ENCODE data around the gene ARHGEF19. TPM values are rescaled to one million over a fixed set of nuclear protein-coding genes. Genes with fewer than 3 reads are reported as not detected.

ARHGEF19 gene
- polyA plus RNA-seq, 6 donors from 2014 or later = 7.0 to 10.8 (median 8.1) TPM

DNA sequence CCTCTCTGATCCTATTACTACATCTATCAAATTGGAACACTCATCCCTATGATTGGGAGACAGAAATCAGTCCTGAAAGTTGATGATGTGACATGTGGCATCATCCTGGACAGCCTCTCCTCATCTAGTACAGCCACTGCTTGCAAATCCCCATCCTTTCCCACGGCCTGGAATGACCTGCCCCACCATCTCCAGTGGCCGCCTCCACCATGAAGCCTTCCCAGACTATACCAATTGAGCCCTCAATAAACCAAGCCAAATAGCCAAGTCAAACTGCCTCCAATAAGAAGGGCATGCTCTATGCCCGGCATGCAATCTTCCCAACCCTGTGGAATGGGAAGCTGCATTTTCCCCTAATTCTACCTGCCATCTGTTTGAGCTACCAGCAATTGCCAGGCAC lies 561 bp upstream of the ARHGEF19 start:
- Mint-ChIP-seq H3K36me3 (no peaks in the 10 kb centered on the region), H3K4me3 (no peak overlapping the region)
- ATAC-seq (ENCODE audit: low read depth in 2 of 2) = no peak

DNA sequence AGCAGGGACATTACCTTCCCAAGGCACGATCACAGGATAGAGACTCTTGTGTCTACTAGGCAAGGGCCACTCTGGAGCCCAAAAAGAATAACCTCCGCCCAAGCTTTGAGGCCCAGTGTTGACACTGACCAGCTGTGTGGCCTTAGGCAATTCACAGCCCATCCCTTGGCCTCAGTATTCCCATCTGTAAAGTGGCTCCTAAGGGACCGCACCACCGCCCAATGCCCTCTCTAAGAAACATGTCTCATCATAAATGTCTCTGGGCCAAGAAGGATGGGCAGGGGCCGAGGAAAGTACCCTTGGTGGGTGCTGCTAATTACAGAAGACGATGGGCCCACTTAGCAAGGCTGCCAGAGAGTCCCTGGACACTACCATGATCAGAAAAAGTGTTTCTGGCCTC lies 628 bp downstream of the ARHGEF19 start:
- Mint-ChIP-seq H3K4me3 (peak overlapping the region in 1 of 8 donors; percentile 21), H3K9me3 (no peaks in the 10 kb centered on the region), H3K4me1 (peaks cover 15 to 18% (median 17%) of the 10 kb centered on the region in 3 donors), H3K27me3 (peaks cover 0 to 21% (median 0%) of the 10 kb centered on the region in 3 donors), H3K27ac (peak overlapping the region in 1 of 6 donors; percentile 29), H3K36me3 (no peaks in the 10 kb centered on the region)
- DNase-seq = no peak
- ATAC-seq (ENCODE audit: low read depth in 2 of 2) = no peak

More for the DNA sequence above, 561 bp upstream of the ARHGEF19 start:
- no peaks in the 10 kb centered on the region for H3K9me3 Mint-ChIP-seq
- peaks cover 21 to 26% (median 25%) of the 10 kb centered on the region in 3 donors for H3K4me1 Mint-ChIP-seq
- H3K27ac Mint-ChIP-seq = peak overlapping the region in 1 of 6 donors; percentile 30
- peaks cover 0 to 21% (median 0%) of the 10 kb centered on the region in 3 donors for H3K27me3 Mint-ChIP-seq
- no peak for DNase-seq

DNA sequence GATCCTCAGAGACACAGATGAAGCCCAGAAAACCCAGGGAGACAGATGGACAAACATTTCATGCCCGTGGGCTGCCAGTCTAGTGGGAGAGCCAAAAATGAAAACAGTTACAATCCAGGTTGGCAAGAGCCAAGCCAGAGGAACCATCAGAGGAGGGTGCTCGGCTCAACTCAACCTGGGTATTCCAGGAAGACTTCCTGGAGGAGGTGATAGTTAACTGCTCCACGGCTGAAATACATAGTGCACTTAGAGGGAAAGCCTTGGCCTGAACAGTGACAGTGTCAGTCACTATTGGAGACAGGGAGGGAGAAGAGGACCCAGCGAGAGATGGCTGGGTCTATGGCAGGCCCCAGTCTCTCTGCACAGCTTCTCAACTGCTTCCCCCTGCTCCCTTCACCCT lies 1.9 kb downstream of the ARHGEF19 start:
- Mint-ChIP-seq H3K36me3 (no peaks in the 10 kb centered on the region), H3K27me3 (peaks cover 0 to 21% (median 0%) of the 10 kb centered on the region in 3 donors), H3K9me3 (no peaks in the 10 kb centered on the region), H3K4me3 (no peak overlapping the region), H3K27ac (no peak overlapping the region), H3K4me1 (peaks cover 6 to 13% (median 7%) of the 10 kb centered on the region in 3 donors)
- no peak for DNase-seq
- no peak for ATAC-seq (ENCODE audit: low read depth in 2 of 2)

DNA sequence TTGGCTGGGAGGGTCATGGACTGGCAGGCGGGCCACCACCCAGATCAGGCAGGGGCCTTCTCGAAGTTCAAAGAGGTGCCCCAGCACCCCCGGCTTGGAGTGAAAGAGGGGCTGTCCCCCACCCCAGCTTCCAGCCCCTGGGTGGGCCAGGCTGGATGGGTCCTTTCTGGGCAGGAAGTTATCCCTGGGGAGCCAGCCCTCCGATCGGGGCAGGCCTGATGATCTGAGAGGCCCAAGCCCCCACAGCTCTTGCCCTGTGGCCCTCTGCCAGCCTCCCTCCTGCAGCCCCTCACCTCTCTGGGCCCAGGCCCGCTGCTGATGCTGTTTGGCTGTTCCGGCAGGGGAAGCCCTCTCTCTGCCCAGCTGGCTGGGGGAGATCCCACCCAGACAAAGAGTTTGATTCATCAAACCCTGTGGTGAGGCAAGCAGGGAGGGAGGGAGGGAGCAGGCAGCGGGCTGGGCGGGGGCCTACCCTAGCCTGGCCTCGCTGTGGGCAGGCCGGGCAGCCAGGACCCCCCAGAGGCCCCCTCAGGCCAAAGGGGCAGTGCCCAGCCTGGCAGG lies 2.5 kb downstream of the ARHGEF19 start:
- H3K27me3 Mint-ChIP-seq = peaks cover 0 to 21% (median 0%) of the 10 kb centered on the region in 3 donors
- peaks cover 5 to 12% (median 7%) of the 10 kb centered on the region in 3 donors for H3K4me1 Mint-ChIP-seq
- H3K27ac Mint-ChIP-seq = peak overlapping the region in 1 of 6 donors; percentile 21
- ATAC-seq (ENCODE audit: low read depth in 2 of 2) = no peak
- DNase-seq = no peak
- peak overlapping the region in 1 of 8 donors; percentile 65 for H3K4me3 Mint-ChIP-seq
- no peaks in the 10 kb centered on the region for H3K36me3 Mint-ChIP-seq
- H3K9me3 Mint-ChIP-seq = no peaks in the 10 kb centered on the region

DNA sequence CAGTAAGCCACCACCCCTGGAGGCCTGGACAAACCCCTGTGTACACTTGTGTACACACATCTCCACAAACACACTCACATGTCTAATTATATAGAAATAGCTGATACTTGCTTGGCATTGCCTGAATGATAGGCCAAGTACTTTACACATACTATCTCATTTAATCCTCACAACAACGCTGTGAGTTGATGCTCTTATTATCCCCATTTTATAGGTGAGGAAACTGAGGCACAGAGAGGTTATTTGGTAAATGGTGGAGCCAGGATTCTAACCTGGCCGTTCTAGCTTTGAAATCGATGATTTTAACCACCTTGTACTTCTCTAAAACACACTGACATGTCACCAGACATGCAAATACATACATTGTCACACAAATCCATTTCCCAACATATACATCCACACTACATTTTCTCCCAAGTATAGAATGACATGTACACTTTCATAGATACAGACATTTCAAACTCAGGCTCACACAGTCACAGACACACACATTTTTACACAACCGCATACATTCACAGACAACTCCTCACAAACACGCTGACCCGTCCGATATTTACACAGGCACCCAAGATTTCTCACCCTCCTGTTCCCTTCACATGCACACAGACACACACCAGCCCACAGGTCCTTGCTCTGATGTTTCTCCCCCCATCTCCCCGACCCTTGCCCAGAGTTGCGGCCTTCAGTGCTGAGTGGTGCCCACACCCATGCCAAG lies 3.2 kb downstream of the ARHGEF19 start:
- no peak for DNase-seq
- H3K4me3 Mint-ChIP-seq = peak overlapping the region in 5 of 8 donors; percentile 15 to 65 (median 28)
- H3K27ac Mint-ChIP-seq = peak overlapping the region in 3 of 6 donors; percentile 11 to 47 (median 21)
- no peak for ATAC-seq (ENCODE audit: low read depth in 2 of 2)
- H3K27me3 Mint-ChIP-seq = peaks cover 0 to 21% (median 0%) of the 10 kb centered on the region in 3 donors
- H3K9me3 Mint-ChIP-seq = no peaks in the 10 kb centered on the region
- H3K4me1 Mint-ChIP-seq = peaks cover 5 to 16% (median 5%) of the 10 kb centered on the region in 3 donors
- H3K36me3 Mint-ChIP-seq = no peaks in the 10 kb centered on the region

DNA sequence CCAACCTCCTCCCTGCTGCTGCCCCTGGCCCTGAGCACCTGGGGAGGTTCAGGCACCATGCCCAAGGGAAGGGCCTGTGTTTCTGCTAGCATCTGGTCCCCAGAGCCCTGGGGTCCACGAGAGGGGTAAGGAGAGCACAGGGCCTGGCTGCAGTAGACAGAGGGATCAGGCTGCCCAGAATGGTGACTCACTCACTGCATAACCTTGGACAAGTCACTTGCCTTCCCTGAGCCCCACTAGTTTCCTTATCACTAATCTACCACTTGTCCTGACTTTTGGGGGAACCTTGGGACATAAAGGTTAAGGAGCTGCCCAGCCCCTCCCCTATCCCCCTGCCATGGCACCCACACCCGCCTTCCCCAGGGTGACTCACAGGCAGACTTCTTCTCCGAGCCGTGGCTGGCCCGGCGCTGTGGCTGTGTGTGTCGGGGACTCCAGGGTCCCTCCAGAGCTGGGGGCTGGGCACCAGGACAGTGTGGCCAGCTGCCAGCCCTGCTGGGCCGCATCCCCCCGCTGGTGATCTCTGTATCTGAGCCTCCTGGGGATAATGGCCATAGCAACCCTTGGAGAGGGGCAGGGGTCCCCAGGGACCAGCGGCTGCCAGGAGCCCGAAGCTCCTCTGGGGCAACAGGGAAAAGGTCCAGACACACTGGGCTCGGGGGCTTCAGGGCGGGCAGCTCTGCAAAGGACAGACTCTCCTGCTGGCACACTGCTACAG lies 4.0 kb downstream of the ARHGEF19 start:
- ATAC-seq (ENCODE audit: low read depth in 2 of 2) (no peak), DNase-seq (no peak)
- Mint-ChIP-seq H3K4me3 (peak overlapping the region in 7 of 8 donors; percentile 38 to 91 (median 60)), H3K9me3 (no peaks in the 10 kb centered on the region), H3K27ac (peak overlapping the region in 2 of 6 donors; percentile 21 to 47), H3K27me3 (peaks cover 0 to 21% (median 0%) of the 10 kb centered on the region in 3 donors), H3K36me3 (peaks cover 0 to 7% of the 10 kb centered on the region in 2 donors), H3K4me1 (peaks cover 5 to 19% (median 5%) of the 10 kb centered on the region in 3 donors)

DNA sequence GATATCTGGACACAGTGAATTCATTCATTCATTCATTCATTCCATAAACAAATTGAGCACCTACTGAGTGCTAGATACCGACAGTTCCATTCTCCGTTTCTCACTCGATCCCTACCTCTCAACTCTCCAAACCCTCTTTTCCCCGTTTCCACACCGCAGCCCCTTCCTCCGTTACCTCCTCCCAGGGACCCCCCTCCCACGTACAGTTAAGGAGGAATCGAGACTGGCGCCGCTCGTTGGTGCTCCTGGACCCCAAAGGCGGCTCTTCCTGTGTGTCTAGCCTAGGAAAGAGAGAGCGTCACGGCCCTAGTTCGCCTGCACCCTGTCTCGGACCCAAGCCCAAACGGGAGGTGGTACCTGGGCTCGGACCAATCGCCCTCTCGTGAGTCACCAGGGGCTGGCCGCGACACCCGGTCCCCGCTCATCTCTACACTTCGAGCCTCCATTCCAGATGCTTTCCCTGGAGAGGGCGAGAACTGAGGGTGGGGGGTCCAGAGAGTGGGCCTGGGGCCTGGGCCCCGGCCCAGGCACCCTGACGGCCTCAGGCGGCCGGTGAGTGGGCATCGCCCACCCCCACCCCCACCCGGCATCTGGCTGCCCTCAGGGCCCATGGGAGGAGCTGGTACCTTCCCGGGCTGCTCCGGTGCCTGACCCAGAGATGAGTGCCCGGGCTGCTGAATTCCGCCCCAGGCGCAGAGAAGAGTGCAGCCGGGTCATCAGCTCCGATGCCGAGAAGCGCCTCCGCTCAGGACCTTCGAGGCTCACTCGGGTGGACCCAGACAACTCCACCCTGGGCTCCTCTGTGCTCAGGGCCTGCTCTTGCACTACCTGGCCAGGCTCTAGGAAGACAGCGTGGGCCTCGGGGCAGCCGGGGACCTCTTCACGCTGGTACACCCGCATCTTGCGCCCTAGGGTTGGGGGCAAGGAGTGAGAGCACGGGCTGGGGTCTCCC lies 4.9 kb downstream of the ARHGEF19 start:
- peaks cover 0 to 15% (median 0%) of the 10 kb centered on the region in 3 donors for H3K27me3 Mint-ChIP-seq
- H3K4me3 Mint-ChIP-seq = peak overlapping the region; percentile 91 to 98 (median 95)
- peak overlapping the region in 5 of 6 donors; percentile 21 to 98 (median 88) for H3K27ac Mint-ChIP-seq
- ATAC-seq (ENCODE audit: low read depth in 2 of 2) (no peak), DNase-seq (no peak)
- peaks cover 5 to 23% (median 5%) of the 10 kb centered on the region in 3 donors for H3K4me1 Mint-ChIP-seq
- peaks cover 0 to 12% of the 10 kb centered on the region in 2 donors for H3K36me3 Mint-ChIP-seq
- no peaks in the 10 kb centered on the region for H3K9me3 Mint-ChIP-seq

DNA sequence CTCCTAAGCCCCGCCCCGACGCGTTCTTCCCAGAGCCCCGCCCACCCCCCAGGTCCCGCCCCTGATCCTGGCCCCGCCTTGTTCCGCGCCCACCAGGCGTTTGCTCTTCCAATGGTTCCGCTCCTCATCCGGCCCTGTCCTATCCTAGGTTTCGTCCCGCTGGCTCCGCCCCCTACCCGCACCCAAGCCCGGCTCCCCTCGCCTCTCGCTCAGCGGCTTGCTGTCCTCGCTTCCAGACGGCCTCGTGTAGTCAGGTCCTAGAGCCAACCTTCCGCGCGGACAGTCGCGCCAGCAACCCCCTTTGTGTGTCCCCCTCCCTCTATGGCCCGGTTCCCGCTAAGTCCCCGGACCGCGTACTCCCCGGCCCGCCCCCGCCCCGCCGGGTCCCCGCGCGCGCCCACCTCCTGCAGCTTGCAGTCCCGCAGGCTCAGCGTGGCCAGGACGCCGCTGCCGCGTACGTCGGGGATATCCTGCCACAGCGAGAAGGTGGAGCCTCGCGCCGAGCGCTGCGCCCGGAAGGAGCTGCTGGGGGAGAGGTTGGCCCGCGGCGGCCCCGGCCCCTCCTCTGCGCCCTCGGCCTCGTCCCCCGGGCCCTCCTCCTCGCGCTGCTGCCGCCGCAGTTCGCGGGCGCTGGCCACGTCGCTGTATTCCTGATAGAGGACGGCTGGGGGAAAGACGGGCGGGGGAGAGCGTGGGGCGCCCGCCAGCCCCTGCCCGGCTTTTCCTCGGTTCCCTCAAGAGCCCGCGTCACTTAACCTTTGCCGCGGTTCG lies 5.7 kb downstream of the ARHGEF19 start:
- Mint-ChIP-seq H3K4me1 (peaks cover 5 to 23% (median 5%) of the 10 kb centered on the region in 3 donors), H3K27me3 (peaks cover 0 to 7% (median 0%) of the 10 kb centered on the region in 3 donors), H3K36me3 (peaks cover 0 to 12% of the 10 kb centered on the region in 2 donors), H3K27ac (peak overlapping the region; percentile 78 to 98 (median 94)), H3K9me3 (no peaks in the 10 kb centered on the region), H3K4me3 (peak overlapping the region; percentile 91 to 98 (median 95))
- ATAC-seq (ENCODE audit: low read depth in 2 of 2) (peak; percentile 93 to 94), DNase-seq (peak; percentile 85)

DNA sequence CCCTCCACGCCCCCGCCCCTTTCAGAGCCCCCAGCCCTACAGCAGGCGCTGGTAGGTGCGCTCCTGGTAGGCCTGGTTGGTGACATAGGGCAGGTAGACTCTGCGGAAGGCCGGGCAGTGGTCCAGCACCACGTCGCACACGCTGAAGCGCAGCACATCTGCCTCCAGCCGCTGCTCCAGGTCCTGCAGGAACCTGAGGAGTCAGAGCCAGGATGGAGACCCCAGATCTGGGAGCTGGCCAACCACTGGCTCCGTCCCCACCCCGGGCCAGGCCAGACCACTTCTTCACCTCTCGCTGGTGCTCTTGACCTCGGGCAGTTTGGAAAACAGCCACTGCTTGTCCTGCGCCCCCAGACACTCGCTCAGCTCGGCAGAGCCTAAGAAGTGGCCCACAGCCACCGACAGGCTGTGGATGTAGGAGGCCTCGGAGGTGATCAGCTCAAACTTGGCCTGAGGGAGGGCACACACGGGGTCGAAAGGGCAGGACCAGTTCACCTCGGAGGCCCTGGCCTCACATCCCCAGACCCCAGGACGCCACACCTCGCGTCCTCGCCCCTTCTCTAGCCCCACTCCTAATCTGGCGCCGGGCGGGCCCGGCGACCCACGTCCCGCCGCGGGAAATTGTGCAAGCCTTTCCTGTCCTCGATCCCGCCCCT lies 6.4 kb downstream of the ARHGEF19 start:
- H3K36me3 Mint-ChIP-seq = peaks cover 0 to 12% of the 10 kb centered on the region in 2 donors
- peak overlapping the region in 5 of 6 donors; percentile 78 to 96 (median 92) for H3K27ac Mint-ChIP-seq
- H3K27me3 Mint-ChIP-seq = peaks cover 0 to under 1% (median 0%) of the 10 kb centered on the region in 3 donors
- ATAC-seq (ENCODE audit: low read depth in 2 of 2) (peak; percentile 2 to 3), DNase-seq (no peak)
- H3K4me1 Mint-ChIP-seq = peaks cover 5 to 23% (median 5%) of the 10 kb centered on the region in 3 donors
- H3K4me3 Mint-ChIP-seq = peak overlapping the region; percentile 91 to 98 (median 95)
- no peaks in the 10 kb centered on the region for H3K9me3 Mint-ChIP-seq

DNA sequence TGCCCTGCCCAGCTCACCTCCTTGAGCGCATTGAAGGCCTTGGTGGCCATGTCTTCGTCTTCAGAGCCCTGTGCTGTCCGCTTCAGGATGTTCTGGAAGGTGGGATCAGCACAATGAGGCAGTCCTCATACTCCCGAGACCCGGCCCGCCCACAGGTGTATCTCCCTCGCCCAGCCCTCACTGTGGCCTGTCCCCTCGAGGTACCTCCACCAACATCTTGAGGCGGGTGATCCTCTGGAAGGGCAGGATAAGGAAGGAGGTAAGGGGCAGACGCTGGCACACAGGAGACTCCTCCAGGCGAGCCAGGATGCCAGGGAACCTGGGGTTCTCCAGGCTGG lies 7.1 kb downstream of the ARHGEF19 start:
- Mint-ChIP-seq H3K36me3 (peaks cover 0 to 12% of the 10 kb centered on the region in 2 donors), H3K27me3 (no peaks in the 10 kb centered on the region), H3K4me1 (peaks cover 5 to 23% (median 5%) of the 10 kb centered on the region in 3 donors), H3K9me3 (no peaks in the 10 kb centered on the region), H3K27ac (no peak overlapping the region), H3K4me3 (peak overlapping the region in 4 of 8 donors; percentile 48 to 93 (median 56))
- ATAC-seq (ENCODE audit: low read depth in 2 of 2) (no peak), DNase-seq (no peak)

DNA sequence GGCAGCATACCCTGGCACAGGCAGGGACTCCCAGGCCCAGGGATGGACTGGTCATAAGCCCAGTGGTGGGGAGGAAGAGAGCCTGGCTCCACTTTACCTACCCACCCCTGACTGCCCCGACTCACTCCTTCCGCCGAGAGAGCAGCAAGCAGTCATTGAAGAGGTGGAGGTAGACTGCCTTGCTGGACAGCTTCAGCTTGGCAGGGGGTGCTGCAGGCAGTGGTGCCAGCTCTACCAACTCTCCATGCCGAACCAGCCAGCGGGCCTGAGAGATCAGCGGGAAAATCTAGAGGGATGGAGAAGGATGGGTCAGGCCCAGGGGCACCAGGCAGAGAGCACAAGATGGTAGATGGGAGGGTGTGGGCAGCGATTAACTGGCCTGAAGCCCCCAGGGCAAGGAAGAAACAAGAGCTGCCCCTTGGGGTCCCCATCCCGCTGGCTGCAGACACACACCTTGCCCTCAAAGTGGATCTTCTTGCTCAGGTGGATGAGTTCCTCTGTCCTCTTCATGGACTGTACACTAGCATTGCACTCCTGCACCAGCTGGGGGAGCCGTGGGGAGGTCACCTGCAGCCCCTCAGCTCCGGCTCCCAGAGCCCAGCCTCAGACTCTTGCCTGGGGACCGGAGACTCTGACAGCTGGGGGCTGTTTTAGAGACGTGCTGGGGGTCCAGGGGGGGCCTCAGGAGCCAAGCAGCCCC lies 7.7 kb downstream of the ARHGEF19 start:
- peak overlapping the region in 5 of 8 donors; percentile 10 to 87 (median 60) for H3K4me3 Mint-ChIP-seq
- peak overlapping the region in 1 of 6 donors; percentile 72 for H3K27ac Mint-ChIP-seq
- DNase-seq = no peak

More for the DNA sequence above, 7.7 kb downstream of the ARHGEF19 start:
- ATAC-seq (ENCODE audit: low read depth in 2 of 2) = no peak
- H3K27me3 Mint-ChIP-seq = no peaks in the 10 kb centered on the region
- no peaks in the 10 kb centered on the region for H3K9me3 Mint-ChIP-seq
- H3K36me3 Mint-ChIP-seq = peaks cover 0 to 12% of the 10 kb centered on the region in 2 donors
- peaks cover 8 to 23% (median 8%) of the 10 kb centered on the region in 3 donors for H3K4me1 Mint-ChIP-seq

All from naive B cell (primary cell).